Muscle of back (tissue), 11 donors: Measurements from ENCODE around the gene SLC5A11. TPM values are rescaled to one million over a fixed set of nuclear protein-coding genes. Genes with fewer than 3 reads are reported as not detected.
"Not testable (repeated sequence)": the region's sequence is repeated elsewhere in the genome, so short reads cannot be mapped to it uniquely, and the experiment has no call there.

Experiments used
- DNase-seq, 3 donors: peaks; one replicate each; pipeline versions ENCODE4 v3.0.0 to v3.0.0-alpha.2; 2013
- polyA plus RNA-seq, 10 donors: library from polyadenylated mRNA; unstranded; fragments of 120-200 nt; gene quantifications; one replicate each; pipeline ENCODE4 v1.2.1, GENCODE V29; 2013; ENCODE audit not compliant: insufficient read length in 10 of 10

The SLC5A11 gene
- polyA plus RNA-seq, 10 donors, result 0.11 to 0.72 (median 0.13) TPM; not detected in 5

GRCh38 chr16:24836836-24837235 lies 8.9 kb upstream of the SLC5A11 start:
- DNase-seq, result no peak

- DNase-seq, result no peak
Observed at GRCh38 chr16:24837969-24838368, 7.8 kb upstream of the SLC5A11 start.

DNA sequence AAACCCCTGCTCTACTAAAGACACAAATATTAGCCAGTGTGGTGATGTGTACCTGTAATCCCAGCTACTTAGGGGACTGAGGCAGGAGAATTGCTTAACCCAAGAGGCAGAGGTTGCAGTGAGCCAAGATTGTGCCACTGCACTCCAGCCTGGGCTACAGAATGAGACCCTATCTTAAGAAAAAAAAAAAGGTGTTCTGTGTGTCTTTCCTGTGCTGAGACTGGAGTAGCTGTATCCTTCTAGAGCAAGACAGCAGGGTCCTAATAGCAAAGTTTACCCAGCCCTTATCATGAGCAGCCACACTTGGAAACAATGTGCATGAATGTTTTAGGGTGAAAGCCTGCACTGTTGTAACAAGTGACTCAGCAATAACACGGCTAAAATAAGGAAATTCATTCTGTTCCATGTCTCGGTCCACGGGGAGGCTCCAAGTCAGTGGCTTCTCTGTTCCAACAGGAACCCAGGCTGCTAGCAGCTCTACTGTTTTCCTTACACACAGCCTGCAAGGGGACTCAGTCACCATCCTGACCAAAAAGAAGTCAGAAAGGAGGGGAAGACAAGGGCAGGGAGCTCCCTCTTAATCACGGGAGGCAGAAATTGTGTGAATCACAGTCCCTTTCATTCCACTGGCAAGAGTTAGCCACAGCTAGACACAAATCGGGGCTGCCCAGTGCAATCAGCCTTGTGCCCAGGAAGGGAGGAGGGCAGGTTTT lies 7.1 kb upstream of the SLC5A11 start:
- DNase-seq, result no peak

- DNase-seq, result no peak
Observed at GRCh38 chr16:24839347-24839972, 6.3 kb upstream of the SLC5A11 start.

GRCh38 chr16:24841291-24841690 lies 4.5 kb upstream of the SLC5A11 start:
- DNase-seq, result no peak

DNA sequence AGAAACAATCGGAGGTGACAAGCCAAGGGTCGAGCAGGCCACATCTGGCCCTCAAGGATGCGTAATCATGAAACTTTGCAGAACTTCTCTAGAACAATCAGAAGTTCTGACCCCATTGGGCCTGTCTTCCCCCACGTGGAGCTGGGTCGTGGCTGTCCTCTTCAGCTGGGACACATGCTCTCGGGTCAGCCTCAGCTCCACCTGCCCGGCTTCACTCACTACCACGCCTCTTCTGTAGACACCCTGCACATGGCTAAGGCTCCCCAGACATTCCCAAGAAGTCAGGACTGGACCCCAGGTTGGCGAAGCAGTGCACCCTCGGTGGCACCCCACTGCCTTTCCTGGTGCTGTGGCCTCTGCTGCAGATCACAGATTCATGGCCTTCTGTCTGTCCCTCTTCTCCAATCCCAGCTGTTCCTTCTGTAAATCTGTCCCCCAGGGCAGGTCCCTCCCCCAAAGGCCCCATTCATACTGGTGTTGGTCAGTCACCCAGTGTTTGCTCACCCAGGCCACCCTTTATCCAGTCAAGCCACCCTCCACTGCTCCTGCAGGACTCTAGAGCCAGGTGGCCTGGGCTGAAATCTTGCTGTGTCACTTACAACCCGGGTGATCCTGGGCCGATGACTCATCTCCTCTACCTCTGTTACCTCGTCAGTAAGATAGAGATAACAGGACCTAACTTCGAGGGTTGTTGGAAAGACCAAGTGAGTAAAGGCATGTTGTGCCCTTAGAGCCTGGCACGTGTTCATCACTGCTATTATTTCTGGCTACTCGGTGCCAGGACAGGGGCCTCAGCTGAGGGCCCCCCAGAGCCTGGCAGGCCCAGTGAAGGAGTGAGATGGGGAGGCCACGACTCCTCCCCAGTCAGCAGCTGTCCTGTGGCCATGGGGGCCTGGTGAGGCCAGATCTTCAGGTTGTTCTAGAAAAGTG lies 1.4 kb upstream of the SLC5A11 start:
- no peak for DNase-seq

GRCh38 chr16:24845031-24845365 lies 765 bp upstream of the SLC5A11 start:
- not testable (repeated sequence) for DNase-seq

DNA sequence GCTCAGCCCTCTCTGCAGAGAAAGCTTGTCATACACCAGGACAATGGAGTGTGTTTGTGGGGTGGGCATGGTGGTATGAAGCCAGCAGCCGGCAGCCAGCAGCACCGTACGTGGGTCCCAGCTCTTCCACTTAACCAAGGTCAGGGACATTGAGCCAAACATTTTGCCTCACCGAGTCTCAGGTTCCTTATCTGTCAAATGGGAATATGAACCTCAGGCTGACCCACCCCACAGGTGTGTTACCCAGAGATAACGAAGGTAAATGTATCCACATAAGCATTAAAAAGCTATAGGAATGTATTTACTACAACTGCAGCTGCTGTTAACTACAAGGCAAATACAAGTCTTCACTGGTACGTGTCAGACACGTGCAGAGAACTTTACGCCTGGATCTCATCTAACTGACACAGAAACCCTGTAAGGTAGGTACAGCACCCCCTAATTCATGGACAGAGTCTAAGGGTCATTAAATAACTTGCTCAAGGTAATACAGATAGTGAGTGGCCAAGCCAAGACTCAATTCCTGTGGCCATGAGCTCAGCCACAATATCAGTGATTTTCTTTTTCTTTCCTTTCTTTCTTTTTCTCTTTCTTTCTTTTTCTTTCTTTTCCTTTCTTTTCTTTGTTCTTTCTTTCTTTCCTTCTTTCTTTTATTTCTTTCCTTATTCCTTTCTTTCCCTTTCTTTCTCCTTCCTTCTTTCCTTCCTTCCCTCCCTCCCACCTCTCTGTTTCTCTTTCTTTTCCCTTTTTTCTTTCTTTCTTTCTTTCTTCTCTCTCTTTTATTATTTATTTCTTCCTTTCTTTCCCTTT lies 990 bp downstream of the SLC5A11 start:
- no peak for DNase-seq

GRCh38 chr16:24847358-24847664 lies 1.5 kb downstream of the SLC5A11 start:
- no peak for DNase-seq

- DNase-seq, result peak in 1 of 3 donors; percentile 22
Observed at GRCh38 chr16:24848065-24848464, 2.3 kb downstream of the SLC5A11 start.

GRCh38 chr16:24849641-24850040 lies 3.9 kb downstream of the SLC5A11 start:
- no peak for DNase-seq

- DNase-seq, result no peak
Observed at GRCh38 chr16:24850289-24850938, 4.7 kb downstream of the SLC5A11 start.

DNA sequence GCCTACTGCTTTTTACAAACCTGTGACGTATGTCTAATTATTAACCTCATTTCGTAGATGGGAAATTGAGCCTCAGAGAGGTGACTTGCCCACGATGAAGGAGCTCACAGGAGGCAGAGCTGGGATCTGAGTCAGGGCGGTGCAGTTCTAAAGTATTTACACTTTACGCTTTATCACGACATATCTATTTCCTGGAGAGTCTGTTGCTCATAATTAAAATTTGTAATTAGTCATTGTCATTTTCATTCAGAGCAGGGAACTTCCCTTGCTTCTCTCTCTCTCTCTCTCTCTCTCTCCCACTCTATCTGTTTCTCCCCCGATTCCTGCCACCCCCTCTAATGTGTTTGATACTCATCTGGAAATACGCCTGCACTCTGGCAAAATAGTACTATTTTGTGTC lies 5.9 kb downstream of the SLC5A11 start:
- DNase-seq, result no peak

DNA sequence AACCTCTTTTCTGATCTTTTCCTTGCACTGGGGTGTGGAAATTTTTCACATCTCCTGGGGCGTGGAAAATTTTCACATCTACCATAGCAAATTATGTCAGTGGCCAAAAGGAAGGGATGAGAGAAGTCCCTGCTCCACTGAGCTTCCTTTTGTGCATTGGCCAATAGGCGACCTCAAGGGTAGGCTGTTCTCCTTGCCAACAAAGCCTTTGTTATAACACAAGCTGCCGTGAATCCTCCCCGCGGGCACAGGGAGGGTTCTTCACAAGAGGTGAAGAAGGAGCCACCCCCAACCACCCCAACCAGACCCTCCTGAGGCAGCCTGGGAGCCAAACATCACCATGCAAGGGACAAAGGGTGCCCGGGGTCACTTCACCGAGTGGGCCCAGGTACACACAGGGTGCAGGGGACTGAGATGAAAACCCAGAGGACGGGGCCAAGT lies 6.5 kb downstream of the SLC5A11 start:
- no peak for DNase-seq

GRCh38 chr16:24853169-24853824 lies 7.5 kb downstream of the SLC5A11 start:
- no peak for DNase-seq

DNA sequence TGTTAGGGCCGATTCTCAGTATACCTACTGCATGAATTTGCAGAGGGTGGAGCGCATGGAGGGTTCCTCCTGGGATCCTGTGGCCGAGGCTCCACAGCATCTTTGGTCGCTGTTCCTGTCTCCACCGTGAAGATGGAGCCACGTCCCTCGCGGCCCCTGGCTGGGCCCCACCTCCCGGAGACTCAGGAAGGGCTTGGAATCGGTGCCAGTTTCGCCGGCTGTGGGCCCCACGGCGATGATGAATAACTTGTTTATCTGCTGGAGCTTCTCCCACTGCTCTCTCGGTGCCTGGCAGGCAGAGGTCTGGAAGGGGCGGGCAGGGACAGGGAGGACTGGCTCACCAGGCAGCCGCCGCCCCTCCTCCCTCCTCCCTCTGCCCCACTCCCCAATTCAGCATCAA lies 8.1 kb downstream of the SLC5A11 start:
- DNase-seq, result peak in 1 of 3 donors; percentile 26

DNA sequence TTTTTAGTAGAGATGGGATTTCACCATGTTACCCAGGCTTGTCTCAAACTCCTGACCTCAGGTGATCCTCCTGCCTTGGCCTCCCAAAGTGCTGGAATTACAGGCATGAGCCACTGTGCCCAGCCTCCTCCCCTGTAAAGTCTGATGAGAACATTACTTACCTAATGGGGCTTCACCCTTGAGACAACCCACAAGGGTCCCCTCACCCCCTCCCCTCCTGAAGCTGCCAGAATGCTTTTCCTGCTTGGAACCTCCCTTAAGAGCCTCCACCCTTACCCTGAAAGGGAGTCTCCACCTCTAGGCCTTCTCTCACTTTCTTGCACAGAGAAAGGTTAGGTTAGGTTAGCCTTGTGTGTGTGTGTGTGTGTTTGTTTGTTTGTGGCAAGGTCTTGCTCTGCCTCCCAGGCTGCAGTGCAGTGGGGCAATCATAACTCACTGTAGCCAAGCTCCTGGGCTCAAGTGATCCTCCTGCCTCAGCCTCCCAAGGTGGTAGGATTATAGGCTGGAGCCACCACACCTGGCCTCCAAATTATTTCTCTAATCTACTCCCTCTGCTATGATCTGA lies 8.9 kb downstream of the SLC5A11 start:
- no peak for DNase-seq

DNA sequence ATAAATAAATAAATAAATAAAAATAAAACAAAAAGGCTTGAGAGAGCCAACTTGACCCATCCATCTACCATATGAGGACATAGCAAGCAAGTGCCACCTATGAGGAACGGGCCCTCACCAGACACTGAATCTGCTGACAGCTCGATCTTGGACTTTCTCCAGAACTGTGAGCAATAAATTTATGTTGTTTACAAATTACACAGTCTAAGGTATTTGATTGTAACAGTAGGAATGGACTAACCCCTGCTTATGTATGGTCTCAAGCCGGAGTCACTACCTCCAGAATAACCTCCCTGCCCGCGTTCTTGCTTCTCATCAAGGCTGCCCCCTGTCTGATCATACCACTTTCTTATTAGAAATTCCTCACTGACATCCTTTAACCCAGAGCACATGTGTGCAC lies 9.9 kb downstream of the SLC5A11 start:
- no peak for DNase-seq

GRCh38 chr16:24856871-24857270 lies 11.1 kb downstream of the SLC5A11 start:
- DNase-seq, result not testable (repeated sequence)
